H1 (cell line): Measurements from ENCODE around the gene BTBD9. TPM values are rescaled to one million over a fixed set of nuclear protein-coding genes. Genes with fewer than 3 reads are reported as not detected.

Experiments
- CTCF ChIA-PET: fragments of 300-600 bp; sonication (Branson Sonifier 250); formaldehyde crosslinking; loops from one replicate; lab custom pipeline; 2021; ENCODE audit not compliant: partially characterized antibody; lab: Charles Lee
- POLR2A ChIA-PET: fragments of 300-600 bp; sonication (Branson Sonifier 250); formaldehyde crosslinking; loops from one replicate; lab custom pipeline; 2021; ENCODE audit warnings: inconsistent platforms; ENCODE audit not compliant: partially characterized antibody; lab: Charles Lee
- DNase-seq, 2 experiments: peaks; one replicate each; pipeline versions ENCODE4 v3.0.0 to v3.0.0-alpha.2; 2010 to 2022; ENCODE audit warnings: low spot score in 2 of 2, low read depth in 1 of 2, mixed read lengths in 1 of 2
- FAIRE-seq: peaks from 2 replicates; lab custom pipeline; 2011; peaks lifted over from hg19 to GRCh38; lab: Jason Lieb, UNC
- H2AFZ ChIP-seq: 2 replicates; pipeline ENCODE4 v1.8.1; 2012; ENCODE audit warnings: low read length, inconsistent platforms
- H2AK5ac ChIP-seq: 2 replicates; pipeline ENCODE4 v1.6.1; 2013; ENCODE audit warnings: low read depth, low read length
- H2BK120ac ChIP-seq: replicated peaks from 2 replicates; pipeline ENCODE3; 2013; ENCODE audit warnings: low read depth, low read length, inconsistent platforms
- H2BK12ac ChIP-seq: 2 replicates; pipeline ENCODE4 v1.6.1; 2013; ENCODE audit warnings: low read depth, low read length
- H2BK15ac ChIP-seq: 2 replicates; pipeline ENCODE4 v1.6.1; 2013; ENCODE audit warnings: low read length
- H2BK20ac ChIP-seq: 2 replicates; pipeline ENCODE4 v1.6.1; 2013; ENCODE audit warnings: low read length
- H2BK5ac ChIP-seq: 2 replicates; pipeline ENCODE4 v1.6.1; 2013; ENCODE audit warnings: low read depth, low read length
- H3K14ac ChIP-seq: 2 replicates; pipeline ENCODE4 v1.6.1; 2013; ENCODE audit warnings: inconsistent platforms; ENCODE audit not compliant: insufficient read length
- H3K18ac ChIP-seq: 2 replicates; pipeline ENCODE4 v1.6.1; 2013; ENCODE audit warnings: low read length; ENCODE audit errors: extremely low read depth
- H3K23ac ChIP-seq: 2 replicates; pipeline ENCODE4 v1.6.1; 2013; ENCODE audit warnings: inconsistent platforms; ENCODE audit not compliant: insufficient read length
- H3K23me2 ChIP-seq: 2 replicates; pipeline ENCODE4 v1.6.1; 2013; ENCODE audit warnings: low read depth, low read length
- H3K27ac ChIP-seq: 2 replicates; pipeline ENCODE4 v1.6.1; 2011; ENCODE audit warnings: low read depth, low read length, inconsistent platforms
- H3K27me3 ChIP-seq, 4 experiments: replicated peaks in 1 of 4; 1 replicate in 1 of 4; 2 replicates in 3 of 4; pipeline versions ENCODE4 v1.6.1 to v1.8.1; 2011 to 2013; ENCODE audit warnings: low read length in 3 of 4, mild to moderate bottlenecking in 3 of 4, inconsistent platforms in 2 of 4, mixed read lengths in 2 of 4, moderate library complexity in 1 of 4; ENCODE audit not compliant: control insufficient read depth in 3 of 4, insufficient read depth in 3 of 4; ENCODE audit errors: extremely low read depth in 1 of 4
- H3K36me3 ChIP-seq, 4 experiments: 2 replicates each; pipeline versions ENCODE4 v1.6.1 to v1.8.1; 2011 to 2013; ENCODE audit warnings: mild to moderate bottlenecking in 4 of 4, low read length in 3 of 4, moderate library complexity in 2 of 4, control low read depth in 1 of 4, inconsistent platforms in 1 of 4; ENCODE audit not compliant: insufficient read depth in 4 of 4, control insufficient read depth in 2 of 4
- H3K4ac ChIP-seq: replicated peaks from 2 replicates; pipeline ENCODE3; 2013; ENCODE audit warnings: low read length, low read depth, mixed read lengths, inconsistent platforms; ENCODE audit not compliant: insufficient read length
- H3K4me1 ChIP-seq, 4 experiments: replicated peaks in 1 of 4; 1 replicate in 1 of 4; 2 replicates in 3 of 4; pipeline versions ENCODE4 v1.6.1 to v1.8.1; 2011 to 2013; ENCODE audit warnings: low read length in 3 of 4, inconsistent platforms in 2 of 4, mixed read lengths in 1 of 4; ENCODE audit not compliant: insufficient read depth in 4 of 4, control insufficient read depth in 3 of 4
- H3K4me2 ChIP-seq, 2 experiments: 2 replicates each; pipeline versions ENCODE4 v1.6.1 to v1.8.1; 2011 to 2013; ENCODE audit warnings: low read depth in 2 of 2, low read length in 2 of 2, control low read depth in 1 of 2, inconsistent platforms in 1 of 2, mild to moderate bottlenecking in 1 of 2; ENCODE audit not compliant: insufficient read depth in 1 of 2
- H3K4me3 ChIP-seq, 4 experiments: fragments of 200-600, 300-600 bp in 1 of 4; sonication (generic), shearing (Covaris generic), sonication (Bioruptor Twin) in 1 of 4; 2 replicates each; pipeline versions ENCODE4 v1.5.1 to v1.8.1; 2011 to 2016; ENCODE audit warnings: low read length in 4 of 4, low read depth in 3 of 4, control low read depth in 2 of 4, inconsistent platforms in 2 of 4, mild to moderate bottlenecking in 2 of 4, mixed read lengths in 1 of 4, moderate library complexity in 1 of 4; ENCODE audit not compliant: insufficient read depth in 2 of 4; ENCODE audit errors: extremely low read depth in 1 of 4
- H3K56ac ChIP-seq: replicated peaks from 2 replicates; pipeline ENCODE3; 2013; ENCODE audit warnings: low read depth, mild to moderate bottlenecking, mixed read lengths, low read length, inconsistent platforms; ENCODE audit not compliant: insufficient read length
- H3K79me1 ChIP-seq: 2 replicates; pipeline ENCODE4 v1.6.1; 2013; ENCODE audit warnings: low read depth, low read length, control low read depth
- H3K79me2 ChIP-seq, 2 experiments: 2 replicates each; pipeline versions ENCODE4 v1.6.1 to v1.8.1; 2012 to 2013; ENCODE audit warnings: low read length in 2 of 2, mild to moderate bottlenecking in 2 of 2, inconsistent platforms in 1 of 2; ENCODE audit not compliant: insufficient read depth in 2 of 2, control insufficient read depth in 1 of 2
- H3K9ac ChIP-seq, 4 experiments: replicated peaks in 1 of 4; 1 replicate in 1 of 4; 2 replicates in 3 of 4; pipeline versions ENCODE4 v1.6.1 to v1.8.1; 2011 to 2013; ENCODE audit warnings: low read depth in 3 of 4, low read length in 3 of 4, control low read depth in 2 of 4, mild to moderate bottlenecking in 2 of 4, moderate library complexity in 2 of 4, inconsistent platforms in 1 of 4; ENCODE audit errors: extremely low read depth in 1 of 4
- H3K9me3 ChIP-seq, 2 experiments: 2 replicates each; pipeline versions ENCODE4 v1.6.1 to v1.8.1; 2012 to 2013; ENCODE audit warnings: mild to moderate bottlenecking in 2 of 2, moderate library complexity in 2 of 2, control low read depth in 1 of 2, inconsistent platforms in 1 of 2, low read depth in 1 of 2, low read length in 1 of 2, mixed read lengths in 1 of 2; ENCODE audit not compliant: insufficient read depth in 2 of 2
- H4K20me1 ChIP-seq, 2 experiments: replicated peaks in 1 of 2; 2 replicates each; pipeline versions ENCODE3 to v1.8.1; 2011 to 2013; ENCODE audit warnings: inconsistent platforms in 2 of 2, low read length in 2 of 2, mild to moderate bottlenecking in 1 of 2; ENCODE audit not compliant: insufficient read depth in 2 of 2, control insufficient read depth in 1 of 2
- H4K5ac ChIP-seq: 2 replicates; pipeline ENCODE4 v1.6.1; 2013; ENCODE audit warnings: low read length, low read depth, mixed read lengths, inconsistent platforms; ENCODE audit not compliant: insufficient read length
- H4K8ac ChIP-seq: 2 replicates; pipeline ENCODE4 v1.8.0; 2013; ENCODE audit warnings: mild to moderate bottlenecking, moderate library complexity, low read length, inconsistent platforms; ENCODE audit not compliant: insufficient read depth; ENCODE audit errors: extremely low read depth
- H4K91ac ChIP-seq: replicated peaks from 2 replicates; pipeline ENCODE3; 2013; ENCODE audit warnings: low read length, mixed read lengths, inconsistent platforms; ENCODE audit not compliant: insufficient read length
- FOSL1 ChIP-seq: IDR thresholded peaks from 2 replicates; pipeline ENCODE4 v1.6.1; 2011; ENCODE audit warnings: mild to moderate bottlenecking, low read depth, low read length, moderate library complexity; ENCODE audit not compliant: insufficient read depth
- HDAC2 ChIP-seq, 2 experiments: fragments of 300-600 bp in 1 of 2; sonication (generic) in 1 of 2; IDR thresholded peaks; 2 replicates each; pipeline ENCODE4 v1.6.1; 2011 to 2012; ENCODE audit warnings: low read depth in 2 of 2, low read length in 2 of 2, mild to moderate bottlenecking in 2 of 2, moderate library complexity in 2 of 2, borderline replicate concordance in 1 of 2, inconsistent platforms in 1 of 2
- ZNF274 ChIP-seq: IDR thresholded peaks from 2 replicates; pipeline ENCODE4 v1.7.0; 2012; ENCODE audit warnings: low read length, borderline replicate concordance; ENCODE audit errors: extremely low read depth
- WGBS, 2 experiments: shearing (Covaris generic) in 1 of 2; methylation state at CpG; one replicate each; pipeline versions ENCODE4 v1.1.6 to v1.1.7; 2013 to 2015; ENCODE audit warnings: low lambda C conversion rate in 2 of 2, mixed read lengths in 2 of 2, inconsistent platforms in 1 of 2, low coverage in 1 of 2, missing lambda C conversion rate in 1 of 2; ENCODE audit not compliant: insufficient replicate concordance in 2 of 2, insufficient coverage in 1 of 2, insufficient read length in 1 of 2; ENCODE audit errors: extremely low coverage in 1 of 2, missing lambda C conversion rate in 1 of 2; 5-methylcytosine and 5-hydroxymethylcytosine counted together
- polyA plus RNA-seq, 7 experiments: library from polyadenylated mRNA; depleted of rRNA in 3 of 7; stranded (reverse) in 5 of 7; unstranded in 2 of 7; fragments of >200 nt in 5 of 7; fragments of 200-250 nt in 2 of 7; gene quantifications; 1 replicate in 5 of 7; 2 replicates in 1 of 7; 4 replicates in 1 of 7; pipeline versions ENCODE4 v1.2.1 to v1.2.3, GENCODE V29; 2011 to 2013; ENCODE audit warnings: missing spikeins in 2 of 7, mixed read lengths in 2 of 7
- total RNA-seq: library from RNA; stranded (reverse); fragmentation: NEBNext Ultra II Directional; extraction: Animal tissue kit (Norgen Biotek cat#: 25700); gene quantifications from 2 replicates; pipeline ENCODE4 v1.2.1, GENCODE V29; 2021

Gene BTBD9
- total and polyA plus RNA-seq, 2 of the 8 experiments (the other 6 are each of a cell fraction or from before 2014, with no cell fraction given): 0.92 to 4.1 TPM

- no peak overlapping the region for H2BK12ac ChIP-seq
Measured at GRCh38 chr6:38450717-38451116, 189.0 kb downstream of the BTBD9 start.

More at GRCh38 chr6:38450717-38451116, 189.0 kb downstream of the BTBD9 start:
- WGBS, 2 experiments: 85% methylated on average over 2 of the region's 2 CpGs; no CpG with 5 or more reads in 1 of the 2 experiments
- Histone ChIP-seq H3K27me3 (peaks cover 0 to 1% (median 0%) of the 10 kb centered on the region in 4 experiments; a peak in 1 of 7 replicates), H3K27ac (no peak overlapping the region), H4K20me1 (no peaks in the 10 kb centered on the region), H2BK15ac (no peak overlapping the region), H3K4me3 (no peak overlapping the region), H2BK120ac (no peak overlapping the region), H4K5ac (no peak overlapping the region), H3K79me1 (no peaks in the 10 kb centered on the region), H2BK5ac (no peak overlapping the region), H3K56ac (no peak overlapping the region), H2AFZ (no peak overlapping the region), H4K8ac (no peak overlapping the region), H3K14ac (no peak overlapping the region), H3K9ac (no peak overlapping the region), H2AK5ac (no peak overlapping the region), H3K9me3 (no peaks in the 10 kb centered on the region), H3K23me2 (no peaks in the 10 kb centered on the region), H3K36me3 (no peaks in the 10 kb centered on the region), H2BK20ac (no peak overlapping the region), H3K4ac (no peak overlapping the region), H3K4me2 (no peak overlapping the region), H3K18ac (no peak overlapping the region), H3K23ac (no peak overlapping the region), H3K4me1 (no peaks in the 10 kb centered on the region), H3K79me2 (no peaks in the 10 kb centered on the region), H4K91ac (no peak overlapping the region)
- no peak for FAIRE-seq
- ChIA-PET CTCF (no interaction called here), POLR2A (no interaction called here)
- DNase-seq: no peak
- no peak for TF ChIP-seq HDAC2 (IDR thresholded peaks at IDR 0.05; ENCODE audit: borderline replicate concordance in 1 of 2, low read depth in 2 of 2, low read length in 2 of 2)
- no peak for TF ChIP-seq FOSL1
- TF ChIP-seq ZNF274: no peak
